Putamen (tissue), 1 donor: ENCODE measurements around the gene SCN3A.

Experiments used
- DNase-seq: peaks from one replicate; pipeline ENCODE4 v3.0.0-alpha.2; 2016; ENCODE audit warnings: low spot score

Gene SCN3A

GRCh38 chr2:165056564-165056963 is 147.3 kb downstream of the SCN3A start:
- DNase-seq, result no peak

- peak; percentile 68 for DNase-seq
These were observed 148.6 kb downstream of the SCN3A start for GRCh38 chr2:165055082-165055851.

GRCh38 chr2:165054652-165055051 is 149.2 kb downstream of the SCN3A start:
- no peak for DNase-seq

GRCh38 chr2:165044505-165045303 is 159.1 kb downstream of the SCN3A start:
- no peak for DNase-seq
